HG02938 (cell line): ENCODE measurements around the gene KLHL17.
A peak's percentile ranks its signal among the peaks of the same experiment; 100 is the strongest.
"Not testable (repeated sequence)": the region's sequence is repeated elsewhere in the genome, so short reads cannot be mapped to it uniquely, and the experiment has no call there.

Source experiments
- ATAC-seq: cut with Tn5 transposase; IDR thresholded peaks from one replicate; pipeline ENCODE4 v1.9.1; 2021; ENCODE audit warnings: mild to moderate bottlenecking, moderate library complexity; ENCODE audit not compliant: unreplicated experiment

Gene KLHL17

GRCh38 chr1:997713-997992 lies 37.3 kb downstream of the KLHL17 start:
- no peak for ATAC-seq

DNA sequence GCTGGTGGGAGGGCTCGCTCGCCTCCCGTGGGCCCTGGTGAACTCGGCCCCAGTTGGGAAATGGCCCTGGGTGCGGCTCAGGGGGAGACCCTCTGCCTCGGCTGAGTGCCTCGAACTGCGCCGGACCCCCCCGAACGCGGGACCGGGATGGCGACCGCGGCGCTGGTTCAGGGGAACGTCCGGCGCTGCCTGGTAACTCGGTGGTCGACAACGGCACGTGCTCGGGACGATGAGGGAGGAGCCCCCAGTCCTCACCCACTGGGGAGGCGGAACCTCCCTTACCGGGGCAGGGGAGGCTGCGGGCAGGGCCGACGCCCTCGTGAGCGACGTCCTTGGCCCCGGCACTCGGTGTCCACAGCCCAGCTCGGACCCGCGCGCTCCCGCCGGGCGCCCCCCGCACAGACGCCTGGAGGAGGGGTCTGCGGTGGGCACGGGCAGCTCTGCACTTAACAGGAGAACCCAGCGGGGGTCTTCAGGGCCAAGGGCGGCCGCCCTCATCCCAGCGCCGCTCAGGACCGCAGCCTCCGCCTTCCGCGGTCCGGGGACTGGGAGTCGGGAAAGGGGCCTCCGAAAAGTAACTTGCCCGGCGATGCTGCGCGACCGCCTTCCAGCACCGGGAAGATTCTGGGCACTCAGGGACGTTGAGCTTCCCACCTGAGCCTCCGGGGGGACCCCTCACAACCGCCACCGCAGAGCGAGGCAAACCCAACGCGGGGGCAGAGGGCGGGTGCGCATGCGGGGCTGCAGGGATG lies 37.8 kb downstream of the KLHL17 start:
- ATAC-seq = no peak

DNA sequence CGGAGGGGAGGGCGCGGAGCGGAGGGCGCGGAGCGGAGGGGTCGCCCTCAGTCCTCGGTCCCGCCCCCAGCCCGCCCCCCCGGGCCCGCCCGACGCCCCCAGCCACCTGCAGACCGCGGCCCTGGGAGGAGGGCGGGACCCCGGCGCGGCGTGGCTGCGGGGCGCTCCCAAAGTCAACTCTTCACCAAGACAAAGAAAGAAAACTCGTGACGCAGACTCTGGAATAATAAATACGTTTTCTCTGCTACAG lies 38.3 kb downstream of the KLHL17 start:
- ATAC-seq = no peak

GRCh38 chr1:998995-999724 lies 38.8 kb downstream of the KLHL17 start:
- ATAC-seq = no peak

GRCh38 chr1:999725-1000356 lies 39.5 kb downstream of the KLHL17 start, which contains the start of gene HES4:
HES4 (minus strand) TSS chr1:1000097; CDS start chr1:999973, 124 bp downstream.
- ATAC-seq = no peak

DNA sequence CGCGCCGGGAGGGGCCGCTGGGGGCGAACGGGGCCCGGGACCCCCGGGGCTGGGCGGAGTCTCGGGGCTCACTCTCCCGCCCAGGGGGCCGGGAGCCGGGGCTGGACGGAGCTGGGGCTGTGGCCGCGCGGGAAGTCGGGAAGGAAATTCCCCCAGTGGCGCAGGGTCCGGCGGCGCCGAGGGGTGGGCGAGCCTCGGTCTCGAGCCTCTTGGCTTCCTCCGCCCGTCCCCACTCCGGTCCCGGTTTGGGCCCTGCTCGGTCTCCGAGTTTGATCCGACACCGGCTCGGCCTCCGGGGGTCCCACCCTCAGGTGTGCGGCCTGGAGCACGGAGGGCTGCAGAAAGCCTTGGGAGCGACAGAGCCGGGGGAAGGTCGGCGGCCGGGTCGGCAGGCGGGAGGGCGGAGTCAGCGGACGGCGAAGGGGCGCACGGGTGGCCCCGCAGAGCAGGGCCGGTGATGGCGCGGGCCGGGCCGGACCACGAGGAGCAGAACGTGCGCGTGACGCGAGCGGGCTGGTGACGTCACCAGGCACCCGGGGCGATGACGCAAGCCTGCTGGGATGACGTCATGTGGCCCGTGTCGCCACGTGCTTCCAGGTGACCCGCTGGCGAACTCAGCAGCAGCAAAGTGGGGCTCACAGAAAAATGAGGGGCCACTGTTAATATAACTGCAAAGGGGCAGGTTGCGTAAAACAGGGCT lies 40.1 kb downstream of the KLHL17 start:
- ATAC-seq = no peak

DNA sequence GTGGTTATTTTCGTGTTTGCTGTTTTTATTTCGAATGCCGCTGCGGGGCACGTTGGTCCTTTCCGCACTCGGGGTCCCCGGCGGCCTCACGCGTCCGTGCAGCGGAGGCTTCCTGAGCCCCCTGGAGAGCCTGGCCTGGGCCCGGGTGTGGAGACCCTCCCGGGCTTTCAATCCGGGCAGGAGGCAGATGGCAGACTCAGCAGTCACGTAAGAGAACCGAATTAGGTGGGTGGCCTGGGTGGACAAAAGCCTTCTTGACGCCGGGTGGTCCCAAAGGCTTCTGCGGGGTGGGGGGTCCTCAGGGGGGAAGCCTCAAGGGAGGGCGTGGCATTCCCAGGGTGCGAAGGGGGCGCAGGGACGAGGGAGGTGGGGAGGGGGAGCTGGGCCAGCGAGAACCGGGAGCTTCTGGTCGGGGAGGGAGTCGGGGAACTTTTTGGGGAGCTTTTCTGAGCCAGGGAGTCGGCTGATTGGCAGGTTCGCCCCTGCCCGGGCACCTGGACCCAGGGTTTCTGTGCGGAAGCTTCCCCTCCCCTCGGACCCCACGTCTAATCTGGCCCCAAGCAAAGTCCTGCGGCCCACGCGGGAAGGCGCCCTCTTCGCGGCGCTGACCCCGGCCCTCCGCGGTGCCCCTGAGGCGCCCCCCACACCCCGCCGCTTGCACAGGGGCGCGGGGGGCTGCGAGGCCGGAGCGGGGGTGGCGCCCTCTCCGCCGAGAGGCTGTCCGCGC lies 40.8 kb downstream of the KLHL17 start:
- ATAC-seq = no peak

GRCh38 chr1:1003618-1004419 lies 43.4 kb downstream of the KLHL17 start:
- no peak for ATAC-seq

DNA sequence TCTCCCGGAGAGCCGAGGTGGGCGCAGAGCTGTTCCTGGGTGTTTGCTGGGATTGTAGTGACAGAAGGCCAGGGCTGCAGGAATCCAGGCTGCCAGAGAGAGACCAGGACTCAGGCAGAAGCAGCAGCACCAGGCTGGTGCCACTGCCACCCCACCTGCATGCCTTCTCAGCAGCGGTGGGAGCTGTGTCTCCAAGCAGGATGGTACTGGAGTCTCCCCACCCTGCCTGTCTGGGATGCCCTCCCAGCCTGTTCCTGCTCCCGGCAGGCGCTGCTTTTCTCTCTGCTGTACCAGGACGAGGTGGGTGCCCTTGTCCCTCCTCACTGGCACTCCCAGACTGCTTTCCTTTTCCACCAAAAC lies 44.0 kb downstream of the KLHL17 start:
- ATAC-seq = no peak

DNA sequence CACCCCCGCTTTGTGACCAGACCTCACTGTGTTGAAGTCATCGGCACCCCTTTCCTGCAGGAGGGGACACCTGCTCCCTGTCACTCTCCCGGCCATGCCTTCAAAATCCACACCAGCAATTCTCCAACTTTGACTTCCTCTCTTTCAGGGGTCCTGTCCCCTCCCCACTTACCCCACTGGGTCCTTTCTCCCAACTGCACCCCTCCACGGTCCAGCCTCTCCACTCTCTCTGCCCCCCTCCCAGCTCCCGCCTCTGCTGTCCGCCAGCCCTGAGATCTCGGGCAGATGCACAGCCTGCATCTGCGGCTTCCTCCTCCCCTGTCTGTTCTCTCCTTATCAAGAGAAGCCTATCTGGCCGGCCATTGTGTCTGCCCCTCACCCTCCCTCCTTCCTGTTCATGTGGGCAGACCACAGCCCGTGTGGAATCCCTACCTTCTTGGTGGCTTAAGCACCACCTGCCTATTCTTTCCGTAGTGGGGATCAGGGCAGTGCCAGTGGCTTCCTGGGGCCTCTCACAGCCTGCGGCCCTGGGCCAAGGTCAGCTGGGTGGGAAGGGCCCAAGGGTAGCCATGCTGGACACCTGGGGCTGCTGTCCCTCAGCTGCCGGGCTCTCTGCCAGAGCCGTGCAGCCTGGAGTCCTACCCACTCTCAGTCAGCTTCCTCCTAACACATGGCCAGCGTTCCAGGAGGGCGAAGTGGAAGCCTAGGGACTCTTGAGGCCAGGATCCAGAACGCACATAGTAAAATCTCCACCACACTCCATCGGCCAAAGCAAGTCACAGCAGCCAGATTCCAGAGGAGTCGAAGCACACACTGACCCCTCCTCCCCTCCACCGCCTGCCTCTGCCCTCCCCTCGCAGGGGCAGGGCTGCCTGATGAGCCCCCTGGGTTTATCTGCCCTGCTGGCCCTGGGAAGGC lies 44.7 kb downstream of the KLHL17 start:
- no peak for ATAC-seq

- ATAC-seq = no peak
These were observed 45.5 kb downstream of the KLHL17 start for GRCh38 chr1:1005774-1006304.

- no peak for ATAC-seq
These were observed 46.1 kb downstream of the KLHL17 start for GRCh38 chr1:1006305-1007159.

- ATAC-seq = not testable (repeated sequence)
These were observed 49.7 kb downstream of the KLHL17 start for GRCh38 chr1:1010131-1010530.

GRCh38 chr1:1011396-1011949 lies 51.1 kb downstream of the KLHL17 start:
- no peak for ATAC-seq

DNA sequence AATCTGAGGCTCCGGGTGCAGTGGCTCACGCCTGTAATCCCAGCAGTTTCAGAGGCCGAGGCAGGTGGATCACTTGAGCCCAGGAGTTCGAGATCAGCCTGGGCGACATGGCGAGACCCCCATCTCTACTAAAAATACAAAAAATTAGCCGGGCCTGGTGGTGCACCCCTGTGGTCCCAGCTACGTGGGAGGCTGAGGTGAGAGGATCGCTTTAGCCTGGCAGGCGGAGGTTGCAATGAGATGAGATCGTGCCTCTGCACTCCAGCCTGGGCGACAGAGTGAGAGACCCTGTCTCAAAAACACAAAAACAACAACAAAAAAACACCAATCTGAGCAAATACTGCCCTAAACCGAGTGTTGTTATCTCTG lies 52.3 kb downstream of the KLHL17 start:
- not testable (repeated sequence) for ATAC-seq

GRCh38 chr1:1013105-1013921 lies 52.9 kb downstream of the KLHL17 start, which contains the start of gene ISG15:
ISG15 (plus strand) TSS chr1:1013497; CDS start chr1:1013574, 77 bp downstream.
- peak; percentile 82 for ATAC-seq
